ENCODE data around the gene SKP1. TPM values are rescaled to one million over a fixed set of nuclear protein-coding genes. Genes with fewer than 3 reads are reported as not detected.

SKP1 gene
- total RNA-seq, 1 experiment from 2014 or later: 415 TPM

DNA sequence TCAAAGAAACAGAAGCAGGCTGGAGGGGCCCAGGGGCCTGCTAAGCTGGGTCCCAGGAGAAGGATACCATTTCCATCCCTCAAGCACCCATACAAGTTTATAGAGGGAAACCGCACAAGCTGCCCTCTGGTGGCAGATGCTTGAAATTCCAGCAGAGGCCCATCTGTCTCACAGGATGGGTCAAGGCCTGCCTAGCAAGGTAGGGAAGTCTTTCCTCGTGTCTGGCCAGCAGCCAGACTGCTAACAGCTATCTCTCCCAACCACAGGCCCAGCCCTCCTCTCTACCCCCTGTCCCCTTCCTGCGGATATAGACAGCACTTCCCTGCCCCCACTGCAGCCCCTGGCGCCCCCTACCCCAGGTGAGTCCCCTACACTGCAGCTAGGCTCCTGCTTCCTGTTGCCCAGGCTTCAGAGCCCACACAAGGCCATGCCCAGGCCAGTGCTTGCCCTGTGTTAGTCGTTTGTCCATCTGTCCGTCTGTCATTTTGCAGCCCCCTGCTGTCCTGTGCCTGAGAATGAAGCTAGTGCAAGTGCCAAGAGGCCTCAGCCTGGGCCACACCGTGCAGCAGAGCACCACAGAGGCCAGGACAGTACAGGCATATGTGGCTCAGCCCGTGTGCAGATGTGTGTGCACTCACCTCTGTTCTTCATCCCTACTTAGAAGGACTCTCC, 36.1 kb downstream of the SKP1 start:
- BruUV-seq (replicated peaks): no TSS peak
- Mint-ChIP-seq H3K9me3 (ENCODE audit: unreplicated experiment) (no peaks in the 10 kb centered on the region), H3K4me1 (ENCODE audit: insufficient read depth, unreplicated experiment) (peaks cover 23% of the 10 kb centered on the region), H3K4me3 (ENCODE audit: unreplicated experiment) (no peak overlapping the region), H3K27ac (ENCODE audit: low read depth, unreplicated experiment) (peak overlapping the region; percentile 60), H3K27me3 (ENCODE audit: insufficient read depth, unreplicated experiment) (no peaks in the 10 kb centered on the region), H3K36me3 (ENCODE audit: insufficient read depth, unreplicated experiment) (peaks cover 67% of the 10 kb centered on the region)
- ChIA-PET CTCF (interaction anchor here (0.5 to 19.8 kb wide), 44 partner anchors 11 to 1731 kb away, joined by 3 to 867 read pairs (median 4); no protein-coding TSS in a partner anchor), POLR2A (interaction anchor here (0.6 to 4.5 kb wide), 13 partner anchors 10 to 599 kb away, joined by 3 to 44 read pairs (median 3); partner anchors contain the start of gene SKP1)
- TF ChIP-seq CTCF (IDR thresholded peaks at IDR 0.05; ENCODE audit: unreplicated experiment): peak; percentile 93
- intact Hi-C loops (cut with micrococcal nuclease): loop anchor here (1.0 kb wide), 3 partner anchors 38 to 114 kb away; no protein-coding TSS in a partner anchor
- DNase-seq (ENCODE audit: unreplicated experiment): peak; percentile 96

DNA sequence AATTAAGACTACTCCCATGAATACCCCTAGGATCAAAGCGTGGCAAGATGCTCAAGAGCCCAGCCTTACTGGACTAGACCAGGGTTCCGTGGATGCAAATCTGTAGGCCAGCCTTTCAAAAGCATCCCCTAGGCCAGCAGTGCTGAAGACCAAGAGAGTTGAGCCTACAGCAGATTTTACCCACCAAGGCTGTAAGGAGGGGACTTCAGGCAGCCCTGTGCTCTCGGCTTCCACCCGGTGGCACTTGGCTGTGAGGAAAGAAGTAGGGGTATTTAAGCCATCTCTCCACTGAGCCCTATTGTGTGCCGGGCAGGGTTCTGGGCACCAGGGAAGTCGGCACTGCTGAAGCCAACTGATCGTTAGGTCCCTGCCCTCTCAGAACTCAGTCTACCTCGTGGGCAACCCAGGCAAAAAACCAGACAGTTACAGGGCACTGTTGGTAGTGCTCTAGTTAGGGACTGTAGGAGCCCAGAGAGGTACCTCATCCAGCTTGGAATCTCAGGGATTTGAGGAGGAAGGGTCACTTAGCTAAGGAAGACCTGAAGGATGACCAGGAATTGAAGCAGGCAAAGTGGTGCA, 36.8 kb downstream of the SKP1 start:
- peaks cover 23% of the 10 kb centered on the region for H3K4me1 Mint-ChIP-seq (ENCODE audit: insufficient read depth, unreplicated experiment)
- intact Hi-C loops (cut with micrococcal nuclease): loop anchor here (1.0 kb wide), 3 partner anchors 38 to 114 kb away; no protein-coding TSS in a partner anchor
- no peak overlapping the region for H3K27ac Mint-ChIP-seq (ENCODE audit: low read depth, unreplicated experiment)
- BruUV-seq (replicated peaks): no TSS peak
- DNase-seq (ENCODE audit: unreplicated experiment): no peak
- H3K36me3 Mint-ChIP-seq (ENCODE audit: insufficient read depth, unreplicated experiment): peaks cover 67% of the 10 kb centered on the region
- POLR2A ChIA-PET: interaction anchor here (0.8 to 4.5 kb wide), 11 partner anchors 10 to 148 kb away, joined by 3 to 44 read pairs (median 4); partner anchors contain the start of gene SKP1
- H3K4me3 Mint-ChIP-seq (ENCODE audit: unreplicated experiment): no peak overlapping the region
- no peaks in the 10 kb centered on the region for H3K9me3 Mint-ChIP-seq (ENCODE audit: unreplicated experiment)
- TF ChIP-seq CTCF (IDR thresholded peaks at IDR 0.05; ENCODE audit: unreplicated experiment): no peak
- CTCF ChIA-PET: interaction anchor here (0.5 to 19.8 kb wide), 43 partner anchors 11 to 1730 kb away, joined by 3 to 867 read pairs (median 3); partner anchors contain the start of gene TCF7
- H3K27me3 Mint-ChIP-seq (ENCODE audit: insufficient read depth, unreplicated experiment): no peaks in the 10 kb centered on the region

DNA sequence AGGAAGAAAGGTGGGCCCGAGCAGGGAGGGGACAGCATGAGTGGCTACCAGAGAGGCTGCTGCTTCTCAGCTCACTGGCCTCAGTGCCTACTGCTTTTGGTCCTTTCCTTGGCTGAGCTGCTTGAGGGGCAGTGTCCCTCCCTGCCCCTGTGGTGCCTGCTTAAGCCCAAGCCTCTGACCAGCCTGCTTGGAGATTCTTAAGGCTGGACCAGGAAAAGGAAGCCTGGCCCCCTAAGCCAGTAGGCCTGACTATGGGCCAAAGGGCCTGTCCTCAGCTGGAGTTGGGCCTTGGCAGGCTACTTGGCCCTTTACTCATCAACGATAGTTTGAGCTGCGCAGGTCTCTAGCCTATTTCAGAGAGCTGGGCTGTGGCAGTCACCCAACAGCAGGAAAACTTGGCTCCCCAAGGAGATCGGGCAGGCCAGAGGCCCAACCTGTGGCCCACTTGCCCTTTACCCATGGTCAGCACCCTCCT, 37.3 kb downstream of the SKP1 start:
- Mint-ChIP-seq H3K9me3 (ENCODE audit: unreplicated experiment) (no peaks in the 10 kb centered on the region), H3K27ac (ENCODE audit: low read depth, unreplicated experiment) (peak overlapping the region; percentile 83), H3K36me3 (ENCODE audit: insufficient read depth, unreplicated experiment) (peaks cover 67% of the 10 kb centered on the region), H3K4me1 (ENCODE audit: insufficient read depth, unreplicated experiment) (peaks cover 23% of the 10 kb centered on the region), H3K27me3 (ENCODE audit: insufficient read depth, unreplicated experiment) (no peaks in the 10 kb centered on the region), H3K4me3 (ENCODE audit: unreplicated experiment) (no peak overlapping the region)
- CTCF ChIA-PET: interaction anchor here (0.6 to 19.8 kb wide), 25 partner anchors 7 to 1232 kb away, joined by 3 to 867 read pairs (median 5); no protein-coding TSS in a partner anchor
- BruUV-seq (replicated peaks): no TSS peak
- no peak for TF ChIP-seq CTCF (IDR thresholded peaks at IDR 0.05; ENCODE audit: unreplicated experiment)
- DNase-seq (ENCODE audit: unreplicated experiment): no peak
- intact Hi-C loops (cut with micrococcal nuclease): no loop called here
- POLR2A ChIA-PET: interaction anchor here (0.5 to 4.5 kb wide), 3 partner anchors 14 to 98 kb away, joined by 3 to 44 read pairs (median 3); no protein-coding TSS in a partner anchor
